Stimulated activated CD8-positive, alpha-beta memory T cell treated with anti-CD3 and anti-CD28 coated beads, Interleukin-15, amount 100 ng/mL, for 4 hours (primary cell): Measurements from ENCODE around the gene PYCR2.
"Not testable (repeated sequence)": the region's sequence is repeated elsewhere in the genome, so short reads cannot be mapped to it uniquely, and the experiment has no call there.

Experiments
- DNase-seq, 2 donors: peaks; one replicate each; pipeline ENCODE4 v3.0.0-alpha.2; 2020; ENCODE audit warnings: low read depth in 2 of 2

PYCR2 gene

DNA sequence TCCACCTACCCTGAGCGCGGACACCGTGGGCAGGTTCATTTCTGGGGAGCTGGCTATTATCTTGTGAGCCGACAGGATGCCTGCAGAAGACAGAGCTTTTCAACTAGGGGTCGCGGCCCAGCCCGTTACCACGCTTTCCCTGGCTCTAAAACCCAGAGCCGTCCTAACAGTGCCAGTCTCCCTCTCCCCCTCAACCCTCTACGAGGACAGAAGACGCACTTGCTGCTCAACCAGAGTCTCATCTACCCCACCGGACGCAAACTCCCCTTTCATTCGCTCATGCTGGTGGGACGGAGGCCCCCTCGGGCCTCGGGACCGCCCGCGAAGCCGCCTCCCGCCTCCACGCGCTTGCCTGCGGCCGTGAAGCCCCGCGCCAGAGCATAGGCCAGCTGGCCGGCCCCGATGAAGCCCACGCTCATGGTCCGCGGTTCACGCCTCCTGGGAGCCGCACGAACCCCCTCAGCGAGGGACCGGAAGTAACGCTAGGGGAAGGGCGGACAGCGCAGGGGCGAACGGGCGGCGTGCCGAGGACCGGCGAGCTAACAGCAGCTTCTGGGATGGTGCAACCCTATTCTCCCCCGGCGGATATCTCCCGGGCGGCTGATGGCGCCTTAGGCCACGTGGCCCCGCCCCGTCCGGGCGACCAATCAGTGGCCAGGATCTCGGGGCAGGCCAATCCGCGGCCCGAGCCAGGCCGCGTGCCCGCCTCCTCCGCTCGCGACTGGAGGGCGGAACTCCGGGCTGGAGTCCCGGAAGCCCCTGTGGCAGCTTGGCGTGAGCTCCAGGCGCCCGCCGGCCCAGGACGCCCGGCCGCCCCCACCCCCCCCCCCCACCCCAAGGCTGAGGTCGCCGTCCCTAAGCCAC lies at the start of gene PYCR2:
PYCR2 (minus strand) TSS at position 559 of the 864 bp plus-strand sequence; CDS start at position 419, 140 bp downstream.
- DNase-seq = peak; percentile 84 to 90

DNA sequence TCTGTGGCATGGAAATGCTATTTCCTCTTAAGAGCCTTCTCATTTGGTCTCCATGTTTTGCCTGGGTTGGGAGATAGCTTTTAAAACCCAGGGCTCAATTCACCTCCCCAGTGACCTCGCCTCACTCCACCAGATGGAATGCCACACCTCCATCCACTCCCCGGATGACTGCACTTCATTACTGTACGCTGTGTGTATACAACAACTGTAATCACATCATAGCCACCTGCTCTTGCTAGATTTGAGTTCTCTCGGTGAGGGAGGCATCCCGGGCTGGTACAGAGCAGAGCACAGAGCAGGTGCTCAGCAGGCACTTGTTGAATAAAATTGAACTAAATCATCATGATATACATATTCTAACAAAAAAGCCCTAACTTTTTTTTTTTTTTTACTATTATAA lies 49.1 kb upstream of the PYCR2 start:
- no peak for DNase-seq

DNA sequence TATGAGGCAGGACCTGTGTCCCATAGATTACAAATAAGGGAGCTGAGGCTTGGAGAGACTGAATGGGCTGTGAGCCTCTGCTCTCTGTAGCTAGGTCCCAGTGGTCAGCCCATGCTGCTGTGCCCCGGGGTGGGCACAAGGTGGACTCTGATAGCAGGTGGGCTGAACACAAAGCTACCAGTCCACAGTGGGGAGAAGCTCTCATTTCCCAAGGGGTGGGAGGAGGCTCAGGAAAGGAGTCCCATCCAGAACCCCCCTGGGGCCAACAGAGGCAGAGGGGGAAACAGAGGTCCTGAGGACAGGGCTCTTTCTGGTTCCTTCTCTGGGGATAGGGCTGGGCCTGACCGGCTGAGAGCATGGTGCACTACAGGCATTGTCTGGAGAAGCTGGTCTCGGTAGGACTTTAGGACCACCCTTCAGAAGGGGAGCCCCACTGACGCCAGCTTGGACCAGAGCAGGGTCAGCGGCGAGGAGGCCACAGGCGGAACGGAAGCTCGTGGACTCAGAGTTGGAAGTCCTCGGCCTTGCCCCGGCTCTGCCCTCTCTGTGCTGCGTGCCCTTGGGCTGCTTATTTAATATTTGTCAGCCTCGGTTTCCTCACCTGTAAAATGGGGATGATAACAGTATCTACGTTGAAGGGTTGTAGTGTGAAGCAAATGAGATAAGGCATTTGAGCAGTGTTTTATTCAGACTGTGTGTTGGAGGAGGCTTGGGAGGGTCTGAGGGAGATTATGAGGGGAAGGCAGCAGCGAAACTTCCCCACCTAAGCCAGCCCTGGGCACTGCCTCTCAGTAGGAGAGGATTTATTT lies 48.5 kb upstream of the PYCR2 start:
- no peak for DNase-seq

DNA sequence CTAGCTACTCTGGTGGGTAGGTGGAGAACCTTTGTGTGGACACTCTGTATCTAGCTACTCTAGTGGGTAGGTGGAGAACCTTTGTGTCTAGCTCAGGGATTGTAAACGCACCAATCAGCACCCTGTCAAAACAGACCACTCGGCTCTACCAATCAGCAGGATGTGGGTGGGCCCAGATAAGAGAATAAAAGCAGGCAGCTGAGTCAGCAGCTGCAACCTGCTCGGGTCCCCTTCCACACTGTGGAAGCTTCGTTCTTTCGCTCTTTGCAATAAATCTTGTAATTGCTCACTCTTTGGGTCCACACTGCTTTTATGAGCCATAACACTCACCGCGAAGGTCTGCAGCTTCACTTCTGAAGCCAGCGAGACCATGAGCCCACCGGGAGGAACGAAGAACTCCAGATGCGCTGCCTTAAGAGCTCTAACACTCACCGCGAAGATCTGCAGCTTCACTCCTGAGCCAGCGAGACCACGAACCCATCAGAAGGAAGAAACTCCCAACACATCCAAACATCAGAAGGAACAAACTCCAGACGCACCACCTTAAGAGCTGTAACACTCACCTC lies 46.6 kb upstream of the PYCR2 start:
- not testable (repeated sequence) for DNase-seq

DNA sequence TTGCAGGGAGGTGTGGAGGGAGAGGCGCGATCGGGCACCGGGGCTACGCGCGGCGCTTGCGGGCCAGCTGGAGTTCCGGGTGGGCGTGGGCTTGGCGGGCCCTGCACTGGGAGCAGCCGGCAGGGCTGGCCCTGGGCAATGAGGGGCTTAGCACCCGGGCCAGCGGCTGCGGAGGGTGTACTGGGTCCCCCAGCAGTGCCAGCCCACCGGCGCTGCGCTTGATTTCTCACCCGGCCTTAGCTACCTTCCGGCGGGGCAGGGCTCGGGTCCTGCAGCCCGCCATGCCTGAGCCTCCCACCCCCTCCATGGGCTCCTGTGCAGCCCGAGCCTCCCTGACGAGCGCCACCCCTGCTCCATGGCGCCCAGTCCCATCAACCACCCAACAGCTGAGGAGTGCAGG lies 45.7 kb upstream of the PYCR2 start:
- DNase-seq = not testable (repeated sequence)

DNA sequence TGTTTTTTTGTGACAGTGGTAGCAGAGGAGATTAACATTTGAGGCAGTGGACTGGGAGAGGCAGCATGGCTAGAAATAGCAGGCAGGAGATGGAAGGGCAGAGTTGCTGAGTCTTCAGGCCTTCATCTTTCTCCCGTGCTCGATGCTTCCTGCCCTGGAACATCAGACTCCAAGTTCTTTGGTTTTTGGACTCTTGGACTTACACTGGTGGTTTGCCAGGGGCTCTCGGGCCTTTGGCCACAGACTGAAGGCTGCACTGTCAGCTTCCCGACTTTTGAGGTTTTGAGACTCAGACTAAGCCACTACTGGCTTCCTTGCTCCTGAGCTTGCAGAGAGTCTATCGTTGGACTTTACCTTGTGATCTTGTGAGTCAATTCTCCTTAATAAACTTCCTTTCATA lies 41.2 kb upstream of the PYCR2 start:
- DNase-seq = no peak

DNA sequence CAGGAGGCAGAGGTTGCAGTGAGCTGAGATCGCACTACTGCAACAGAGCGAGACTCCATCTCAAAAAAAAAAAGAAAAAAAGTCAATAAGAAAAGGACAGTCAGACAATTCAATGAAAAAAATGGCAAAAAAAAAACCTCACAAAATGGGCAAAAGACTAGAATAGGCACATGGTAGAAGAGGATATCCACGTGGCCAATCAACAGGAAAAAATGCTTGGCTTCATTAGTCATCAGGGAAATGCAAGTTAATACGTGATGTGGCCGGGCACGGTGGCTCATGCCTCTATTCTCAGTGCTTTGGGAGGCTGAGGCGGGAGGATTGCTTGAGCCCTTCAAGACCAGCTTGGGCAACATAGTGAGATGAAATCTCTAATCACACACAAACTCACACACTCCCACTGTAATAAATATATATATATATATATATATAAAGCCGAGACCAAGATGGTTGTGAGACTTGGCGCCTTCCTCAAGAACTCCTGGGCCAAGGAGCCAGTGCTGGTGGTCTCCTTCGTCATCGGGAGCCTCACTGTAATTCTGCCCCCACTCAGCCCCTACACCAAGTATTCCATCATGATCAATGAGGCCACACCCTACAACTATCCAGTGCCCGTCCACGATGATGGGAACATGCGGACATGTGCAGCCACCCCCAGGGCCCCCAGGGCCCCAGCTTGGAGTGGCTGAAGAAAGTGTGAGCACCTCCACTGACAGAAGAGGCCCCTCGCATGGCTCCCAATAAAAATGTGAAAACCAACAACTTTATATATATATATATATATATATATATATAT lies 39.9 kb upstream of the PYCR2 start:
- DNase-seq = no peak

DNA sequence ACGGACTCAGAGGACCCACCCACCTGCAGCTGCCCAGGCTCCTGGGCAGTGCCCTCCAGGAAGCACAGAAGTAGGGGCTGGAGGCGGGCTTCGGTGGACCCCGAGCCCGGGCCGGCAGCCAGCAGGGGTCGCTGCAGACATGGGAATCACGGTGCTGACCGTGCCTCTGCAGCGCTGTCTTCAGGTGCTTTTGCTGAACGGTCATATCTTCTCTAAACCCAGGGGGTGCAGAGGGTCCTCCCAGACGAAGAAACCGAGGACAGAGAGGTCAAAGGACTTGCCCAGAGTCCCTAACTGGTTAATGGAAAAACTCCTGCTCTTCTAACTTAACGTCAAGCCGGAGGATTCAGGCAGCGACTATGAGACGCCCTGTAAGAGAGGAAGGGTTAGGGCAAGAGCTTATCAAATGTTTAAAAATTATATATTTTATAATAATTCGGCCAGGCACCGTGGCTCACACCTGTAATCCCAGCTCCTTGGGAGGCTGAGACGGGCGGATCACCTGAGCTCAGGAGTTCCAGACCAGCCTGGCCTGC lies 38.5 kb upstream of the PYCR2 start:
- DNase-seq = no peak

DNA sequence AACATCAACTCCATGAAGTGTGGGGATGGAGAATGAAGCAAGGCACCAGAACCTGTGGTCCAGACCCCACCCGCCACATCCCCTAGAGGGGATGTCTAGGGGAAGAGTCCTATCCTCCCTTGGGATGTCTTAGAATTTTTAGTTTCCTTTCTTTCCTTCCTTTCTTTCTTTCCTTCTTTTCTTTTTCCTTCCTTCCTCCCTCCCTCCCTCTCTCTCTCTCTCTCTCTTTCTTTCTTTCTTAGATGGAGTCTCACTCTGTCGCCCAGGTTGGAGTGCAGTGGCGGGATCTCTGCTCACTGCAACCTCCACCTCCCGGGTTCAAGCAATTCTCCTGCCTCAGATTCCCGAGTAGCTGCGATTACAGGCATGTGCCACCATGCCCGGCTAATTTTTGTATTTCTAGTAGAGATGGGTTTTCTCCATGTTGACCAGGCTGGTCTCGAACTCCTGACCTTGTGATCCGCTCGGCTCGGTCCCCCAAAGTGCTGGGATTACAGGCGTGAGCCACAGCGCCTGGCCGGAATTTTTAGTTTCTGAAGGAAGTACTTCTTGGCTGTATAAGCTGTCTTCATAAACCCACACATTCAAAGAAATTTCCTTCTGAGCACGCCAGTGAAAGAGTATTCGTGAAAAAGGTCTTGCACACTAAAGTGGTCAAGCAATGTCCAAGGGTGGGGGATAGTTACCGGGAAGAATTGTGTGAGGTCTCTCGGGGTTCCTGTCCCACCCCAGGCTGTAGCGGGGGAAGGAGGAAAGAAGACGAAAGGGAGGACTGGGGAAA lies 37.8 kb upstream of the PYCR2 start:
- DNase-seq = no peak

DNA sequence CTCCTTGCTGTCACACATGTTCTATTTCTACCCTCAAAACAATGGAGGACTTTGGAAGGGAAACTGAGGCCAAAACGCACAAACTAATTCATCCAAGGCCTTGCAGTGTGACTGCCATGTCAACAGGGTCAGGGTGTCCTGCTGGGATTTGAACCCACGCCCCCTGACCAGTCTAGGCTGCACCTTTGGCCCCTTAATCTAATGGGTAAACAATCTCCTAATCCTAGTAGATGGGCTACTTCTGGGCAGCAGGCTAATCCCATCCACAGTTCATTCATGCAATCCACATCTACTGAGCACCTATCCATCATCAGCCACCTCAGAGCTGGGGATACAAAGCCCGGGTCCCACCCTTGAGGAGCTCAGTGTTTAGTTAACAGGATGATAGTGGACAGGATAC lies 34.0 kb upstream of the PYCR2 start:
- DNase-seq = no peak

DNA sequence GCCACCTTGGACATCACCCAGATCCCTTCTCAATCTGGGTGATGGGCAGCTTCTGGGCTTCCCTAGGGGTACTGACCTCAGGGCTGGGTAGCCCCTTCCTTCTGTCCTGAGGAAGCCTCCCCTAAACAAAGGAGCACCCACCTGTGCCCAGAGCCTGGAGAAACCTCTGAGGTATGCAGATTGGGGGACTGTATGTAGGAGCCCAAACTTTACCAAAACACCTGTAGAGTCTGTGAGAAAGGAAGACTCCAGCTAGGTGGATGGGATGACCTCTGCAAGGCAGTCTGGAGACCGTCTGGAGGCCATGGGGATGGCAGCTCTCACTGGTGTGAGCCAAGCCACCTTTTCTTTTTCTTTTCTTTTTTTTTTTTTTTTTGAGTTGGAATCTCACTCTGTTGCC lies 30.7 kb upstream of the PYCR2 start:
- no peak for DNase-seq

DNA sequence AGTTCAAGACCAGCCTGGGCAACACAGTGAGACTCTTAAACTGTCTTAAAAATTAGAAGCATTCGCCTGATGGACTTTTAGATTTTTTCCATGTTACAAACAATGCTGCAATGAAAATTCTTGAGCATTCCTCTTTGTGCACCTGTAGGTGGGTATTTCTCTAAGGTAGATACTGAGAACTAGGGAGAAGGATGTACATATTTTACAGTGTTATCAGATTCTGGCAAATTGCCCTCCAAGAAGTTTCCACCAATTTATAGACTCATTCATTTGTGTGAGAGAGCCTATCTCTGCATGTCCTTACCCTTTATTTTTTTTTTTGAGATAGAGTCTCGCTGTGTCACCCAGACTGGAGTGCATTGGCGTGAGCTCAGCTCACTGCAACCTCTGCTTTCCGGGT lies 29.3 kb upstream of the PYCR2 start:
- DNase-seq = no peak

DNA sequence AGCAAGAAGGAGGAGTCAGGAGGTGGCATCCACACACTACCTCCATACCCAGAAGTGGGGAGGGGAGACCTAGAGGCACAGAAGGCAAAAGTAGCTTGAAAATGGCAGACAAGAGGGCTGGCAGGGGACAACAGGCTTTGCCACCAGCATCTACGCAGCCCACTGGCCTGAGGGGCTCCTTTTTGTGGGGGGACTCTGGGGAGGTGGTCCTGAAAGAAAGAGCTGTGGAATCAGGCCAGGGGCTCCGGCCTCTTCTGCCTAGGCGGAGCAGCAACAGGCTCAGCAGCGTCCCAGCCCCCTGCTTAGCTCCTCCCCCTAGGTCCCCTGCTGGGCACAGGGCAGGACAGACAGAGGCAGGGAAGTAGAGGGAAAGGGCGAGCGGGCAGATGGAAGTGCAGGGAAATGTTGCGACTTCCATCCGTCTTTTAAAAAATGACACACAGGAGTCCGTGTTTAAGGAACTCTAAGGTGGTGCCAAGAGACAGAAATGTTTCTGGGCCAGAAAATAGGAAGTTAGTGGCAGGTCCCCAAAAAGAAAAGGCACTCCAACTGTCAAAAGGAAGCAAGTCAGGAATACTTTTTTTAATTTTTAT lies 27.0 kb upstream of the PYCR2 start:
- DNase-seq = no peak

DNA sequence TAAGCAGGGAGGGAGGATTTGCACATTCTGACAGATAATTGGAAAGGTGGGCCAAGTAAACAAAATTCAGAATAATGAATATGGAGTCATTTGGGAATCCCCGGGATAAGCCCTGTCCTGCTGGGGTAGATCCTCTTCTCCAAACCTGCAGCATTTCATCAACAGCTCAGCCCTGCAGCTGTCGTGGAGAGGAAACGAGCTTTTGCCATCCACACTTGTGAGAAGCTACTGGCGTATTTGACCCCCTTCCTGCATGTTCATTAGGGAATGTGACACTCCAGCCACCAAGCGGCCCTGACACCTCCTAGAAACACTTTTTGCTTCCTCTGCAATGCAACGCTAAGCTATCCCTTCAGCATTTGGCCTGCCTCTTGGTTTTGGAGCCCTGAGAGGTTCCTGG lies 25.0 kb upstream of the PYCR2 start:
- no peak for DNase-seq

DNA sequence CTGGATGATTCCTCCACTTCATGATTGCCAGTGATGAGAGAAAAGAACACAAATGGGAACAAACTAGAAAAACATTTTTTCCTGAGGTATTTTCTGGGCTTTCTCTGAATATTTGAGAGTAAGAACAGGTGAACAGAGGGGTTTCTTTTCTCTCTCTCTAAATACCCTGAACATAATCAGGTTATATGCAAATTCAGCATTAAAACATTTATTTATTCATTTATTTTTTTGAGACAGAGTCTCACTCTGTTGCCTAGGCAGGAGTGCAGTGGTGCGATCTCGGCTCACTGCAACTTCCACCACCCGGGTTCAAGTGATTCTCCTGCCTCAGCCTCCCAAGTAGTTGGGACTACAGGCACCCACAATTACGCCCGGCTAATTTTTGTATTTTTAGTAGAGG lies 22.8 kb upstream of the PYCR2 start:
- no peak for DNase-seq

DNA sequence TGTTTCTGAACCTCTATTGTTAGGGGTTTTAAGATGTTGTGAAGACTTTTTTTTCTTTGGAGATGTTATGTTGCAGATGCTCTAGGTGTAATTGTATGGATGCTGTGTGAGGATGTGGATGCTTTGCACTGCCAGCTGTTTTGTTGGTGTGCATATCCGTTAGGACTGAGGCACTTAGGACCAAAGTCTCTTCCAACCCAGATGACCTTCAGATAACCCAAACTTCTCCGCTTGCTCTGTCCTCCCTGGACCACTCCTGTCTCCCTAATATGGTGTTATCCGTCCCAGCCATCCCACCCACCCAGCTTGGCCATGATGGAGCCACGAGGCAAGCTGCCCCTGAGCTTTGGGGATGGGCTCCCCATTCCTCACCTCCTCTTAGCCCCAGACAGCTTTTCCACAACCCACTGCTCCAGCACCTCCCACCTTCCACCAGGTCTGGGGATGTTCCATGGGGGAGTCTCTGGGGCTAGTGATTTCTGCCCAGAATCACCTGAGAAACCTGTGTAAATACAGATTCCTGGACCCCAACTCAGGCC lies 22.1 kb upstream of the PYCR2 start:
- no peak for DNase-seq

DNA sequence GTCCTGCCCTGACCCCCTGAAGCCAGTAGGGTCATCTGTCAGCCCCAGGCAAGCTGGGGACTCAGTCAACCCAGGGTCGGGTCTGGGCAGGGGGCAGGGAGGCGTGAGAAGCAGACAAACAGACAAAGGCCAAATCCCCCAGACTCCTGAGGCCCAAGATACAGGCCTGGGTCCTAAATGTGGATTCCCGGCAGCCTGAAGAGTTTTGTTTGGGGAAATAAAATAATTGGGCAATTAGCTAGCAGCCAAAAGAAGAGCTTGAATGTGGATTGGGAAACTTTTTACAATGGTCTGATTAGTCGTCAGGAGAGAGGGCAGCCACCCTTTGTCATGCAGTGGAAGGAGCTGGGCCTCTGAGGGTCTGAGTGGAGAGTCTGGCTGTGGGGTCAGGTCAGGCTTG lies 21.5 kb upstream of the PYCR2 start:
- DNase-seq = no peak

DNA sequence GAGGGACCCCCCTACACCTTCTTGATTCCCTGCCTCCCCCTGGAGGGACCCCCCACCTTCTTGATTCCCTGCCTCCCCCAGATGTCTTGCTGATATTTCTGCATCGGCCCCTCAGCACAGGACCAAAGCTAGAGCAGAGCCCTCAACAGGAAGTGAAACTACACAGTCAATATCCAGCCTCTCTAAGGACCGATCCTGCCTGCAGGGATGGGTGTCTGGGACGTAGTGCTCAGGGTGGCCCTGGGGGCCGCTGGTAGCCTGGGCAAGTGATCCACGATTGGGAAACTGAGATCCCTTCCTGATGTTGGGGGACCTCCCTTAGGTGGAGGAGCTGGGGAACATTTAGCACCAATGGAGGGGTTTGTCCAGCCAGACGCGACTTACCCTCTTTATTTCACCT lies 20.9 kb upstream of the PYCR2 start:
- DNase-seq = no peak

DNA sequence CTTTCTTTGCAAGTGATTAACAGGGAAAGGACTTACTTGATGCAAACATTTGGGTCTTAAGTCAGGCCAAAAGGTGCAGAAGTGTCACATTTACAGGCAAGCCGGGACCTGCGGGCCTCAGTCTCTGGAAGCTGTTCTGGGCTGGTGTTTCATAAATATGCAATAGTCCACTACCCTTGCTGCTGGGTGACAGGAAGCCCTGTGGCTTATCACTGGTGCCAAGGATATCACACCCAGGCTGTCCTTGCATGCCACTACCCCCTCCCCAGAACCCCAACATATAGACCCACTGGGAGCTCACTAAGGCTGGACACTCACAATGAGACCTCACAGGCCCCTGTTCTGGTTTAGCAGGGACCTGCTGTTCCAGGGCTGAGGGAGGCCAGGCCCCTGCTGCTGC lies 20.3 kb upstream of the PYCR2 start:
- DNase-seq = no peak

DNA sequence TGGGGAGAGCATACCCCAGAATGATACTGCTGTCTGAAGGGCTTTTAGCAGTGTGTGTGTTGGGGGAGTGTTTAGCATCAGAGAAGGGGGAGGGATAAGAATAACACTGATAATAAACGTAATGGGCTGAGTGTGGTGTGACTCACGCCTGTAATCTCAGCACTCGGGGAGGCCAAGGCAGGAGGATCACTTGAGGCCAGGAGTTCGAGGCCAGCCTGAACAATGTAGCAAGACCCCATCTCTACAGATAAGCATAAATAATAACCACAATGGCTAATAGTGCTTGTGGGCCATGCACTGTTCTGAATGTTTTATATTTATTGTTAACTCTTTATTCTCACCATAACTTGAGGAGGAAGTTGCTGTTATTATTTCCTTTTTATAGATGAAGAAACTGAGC lies 19.5 kb upstream of the PYCR2 start:
- no peak for DNase-seq
